DMS114 treated with DMSO at 0.1 percent for 48 hours (cell line): ENCODE measurements around the gene TAPT1.

Experiments
- DNase-seq: peaks from one replicate; lab custom pipeline; 2025; ENCODE audit not compliant: unreplicated experiment; lab: John Stamatoyannopoulos, UW

TAPT1 gene

GRCh38 chr4:16110661-16111290, 115.5 kb downstream of the TAPT1 start:
- DNase-seq = no peak
